K562 (cell line): Measurements from ENCODE around the gene SOAT2. TPM values are rescaled to one million over a fixed set of nuclear protein-coding genes. Genes with fewer than 3 reads are reported as not detected.

Source experiments
- ATAC-seq: fragments of 200-7000 bp; cut with Tn5 transposase; 3 replicates; pipeline ENCODE4 v1.9.1; 2020; ENCODE audit warnings: moderate library complexity
- BruUV-seq: library from RNA; stranded (reverse); fragments of 400-500 nt; replicated peaks from 2 replicates; lab custom pipeline; 2021; lab: Mats Ljungman, UMichigan
- CTCF ChIA-PET: fragments of 300-600 bp; formaldehyde crosslinking; extraction: SDS; loops from one replicate; lab custom pipeline; 2021; ENCODE audit warnings: low intra/inter-chr PET ratio; lab: Yijun Ruan, JAX
- POLR2A ChIA-PET: fragments of 300-600, 350-650 bp; sonication (Branson Sonifier 250); formaldehyde crosslinking; extraction: SDS; loops from one replicate; lab custom pipeline; 2021; ENCODE audit warnings: antibody characterized with exemption, inconsistent platforms; lab: Yijun Ruan, JAX
- DNase-seq, 4 experiments: peaks; one replicate each; pipeline versions ENCODE4 v3.0.0 to v3.0.0-alpha.2; 2011 to 2018; ENCODE audit warnings: low spot score in 3 of 4, mixed read lengths in 3 of 4; ENCODE audit errors: extremely low read depth in 1 of 4
- FAIRE-seq: peaks from 2 replicates; lab custom pipeline; 2011; peaks lifted over from hg19 to GRCh38; lab: Jason Lieb, UNC
- H2AFZ ChIP-seq: 2 replicates; pipeline ENCODE4 v1.6.0; 2011; ENCODE audit warnings: low read depth, low read length, control low read depth, inconsistent platforms
- H3K27ac ChIP-seq: fragments of 200-600 bp; 3 replicates; pipeline ENCODE4 v1.8.0; 2011; ENCODE audit warnings: low read depth, mild to moderate bottlenecking, control low read depth, inconsistent platforms, low read length, moderate library complexity, mixed read lengths; ENCODE audit errors: extremely low read depth
- H3K27me3 ChIP-seq, 2 experiments: fragments of 300-600 bp in 1 of 2; 2 replicates in 1 of 2; 3 replicates in 1 of 2; pipeline versions ENCODE4 v1.6.0 to v1.8.0; 2011; ENCODE audit warnings: inconsistent platforms in 2 of 2, low read length in 2 of 2, mild to moderate bottlenecking in 1 of 2, mixed read lengths in 1 of 2, moderate library complexity in 1 of 2; ENCODE audit not compliant: control insufficient read depth in 2 of 2, insufficient read depth in 2 of 2
- H3K36me3 ChIP-seq: fragments of 300-600 bp; 3 replicates; pipeline ENCODE4 v1.8.0; 2011; ENCODE audit warnings: mild to moderate bottlenecking, low read length, inconsistent platforms; ENCODE audit not compliant: control insufficient read depth, insufficient read depth
- H3K4me1 ChIP-seq, 2 experiments: fragments of 200-600 bp in 1 of 2; replicated peaks in 1 of 2; 2 replicates in 1 of 2; 3 replicates in 1 of 2; pipeline versions ENCODE4 v1.5.1 to v1.8.0; 2011; ENCODE audit warnings: inconsistent platforms in 2 of 2, low read length in 2 of 2, mild to moderate bottlenecking in 1 of 2, mixed read lengths in 1 of 2, moderate library complexity in 1 of 2; ENCODE audit not compliant: control insufficient read depth in 2 of 2, insufficient read depth in 2 of 2
- H3K4me2 ChIP-seq: 2 replicates; pipeline ENCODE4 v1.6.1; 2011; ENCODE audit warnings: low read length, control low read depth, inconsistent platforms, mixed read lengths; ENCODE audit not compliant: insufficient read depth
- H3K4me3 ChIP-seq: fragments of 200-600 bp; sonication (generic), shearing (Covaris generic); 2 replicates; pipeline ENCODE4 v1.5.1; 2016; ENCODE audit warnings: control low read depth, inconsistent platforms
- H3K79me2 ChIP-seq: fragments of 200-600 bp; 3 replicates; pipeline ENCODE4 v1.8.0; 2011; ENCODE audit warnings: low read length, inconsistent platforms; ENCODE audit not compliant: control insufficient read depth, insufficient read depth
- H3K9ac ChIP-seq, 2 experiments: 2 replicates each; pipeline versions ENCODE4 v1.6.0 to v1.6.1; 2011; ENCODE audit warnings: low read depth in 2 of 2, low read length in 2 of 2, control low read depth in 1 of 2, inconsistent platforms in 1 of 2, mild to moderate bottlenecking in 1 of 2, mixed read lengths in 1 of 2; ENCODE audit not compliant: insufficient read depth in 1 of 2
- H3K9me1 ChIP-seq: one replicate; pipeline ENCODE4 v1.6.0; 2011; ENCODE audit warnings: inconsistent platforms, mild to moderate bottlenecking, low read length, moderate library complexity; ENCODE audit not compliant: control insufficient read depth, insufficient read depth
- H3K9me3 ChIP-seq: replicated peaks from 2 replicates; pipeline ENCODE4 v1.5.1; 2011; ENCODE audit warnings: low read depth, low read length, inconsistent platforms; ENCODE audit not compliant: control insufficient read depth, insufficient read depth
- H4K20me1 ChIP-seq: replicated peaks from 2 replicates; pipeline ENCODE4 v1.6.1; 2011; ENCODE audit warnings: low read length, inconsistent platforms, mixed read lengths; ENCODE audit not compliant: control insufficient read depth, insufficient read depth
- C11orf30 ChIP-seq: fragments of 450-650 bp; IDR thresholded peaks from 2 replicates; pipeline ENCODE4 v1.6.1; 2016; ENCODE audit warnings: low read depth, mild to moderate bottlenecking
- HDAC8 ChIP-seq: fragments of 450-650 bp; IDR thresholded peaks from 2 replicates; pipeline ENCODE4 v1.6.1; 2016; ENCODE audit warnings: mild to moderate bottlenecking, missing genetic modification characterization, moderate library complexity, missing compliant biosample characterization
- MBD2 ChIP-seq: sonication (generic); IDR thresholded peaks from 2 replicates; pipeline ENCODE4 v1.6.1; 2016; ENCODE audit warnings: low read depth, borderline replicate concordance
- NELFE ChIP-seq: IDR thresholded peaks from 2 replicates; pipeline ENCODE4 v1.6.1; 2011; ENCODE audit warnings: mild to moderate bottlenecking; ENCODE audit not compliant: insufficient read depth, insufficient read length
- RBBP5 ChIP-seq: fragments of 200-600 bp; sonication (generic); IDR thresholded peaks from 2 replicates; pipeline ENCODE4 v1.6.1; 2012; ENCODE audit warnings: borderline replicate concordance, mild to moderate bottlenecking, low read length, control low read depth, inconsistent platforms; ENCODE audit not compliant: insufficient read depth, poor library complexity, severe bottlenecking
- RBFOX2 ChIP-seq: fragments of 200-400 bp; formaldehyde crosslinking; IDR thresholded peaks from 2 replicates; pipeline ENCODE4 v1.6.1; 2017; ENCODE audit warnings: low read depth, mild to moderate bottlenecking, low read length, moderate library complexity
- SRSF1 ChIP-seq: fragments of 200-400 bp; formaldehyde crosslinking; IDR thresholded peaks from 2 replicates; pipeline ENCODE4 v1.6.1; 2017; ENCODE audit warnings: mild to moderate bottlenecking, low read depth, low read length, moderate library complexity
- TRIM28 ChIP-seq: fragments of 450-650 bp; IDR thresholded peaks from 2 replicates; pipeline ENCODE4 v1.6.1; 2017
- ZBTB7A ChIP-seq: IDR thresholded peaks from 2 replicates; pipeline ENCODE4 v1.6.1; 2011; ENCODE audit warnings: low read depth, mild to moderate bottlenecking, low read length, moderate library complexity, borderline replicate concordance; ENCODE audit not compliant: control insufficient read depth
- WGBS: fragments of 100-300 bp; shearing (Covaris generic); methylation state at CpG from one replicate; pipeline ENCODE4 v1.1.6; 2016; ENCODE audit warnings: low coverage, mixed read lengths; ENCODE audit not compliant: insufficient coverage; ENCODE audit errors: missing lambda C conversion rate; 5-methylcytosine and 5-hydroxymethylcytosine counted together
- in situ Hi-C: fragments of 300-500 bp; cut with MboI; formaldehyde crosslinking; loops from 4 replicates; pipeline ENCODE4 v1.15.0; 2018; ENCODE audit warnings: inconsistent platforms, mixed read lengths
- intact Hi-C: fragments of 100-400 bp; cut with micrococcal nuclease; formaldehyde crosslinking; loops from 2 replicates; pipeline ENCODE4 v1.14.2; 2022
- polyA plus RNA-seq, 8 experiments: library from polyadenylated mRNA; depleted of rRNA in 4 of 8; stranded (reverse) in 5 of 8; unstranded in 3 of 8; fragments of >200 nt; fragmentation: Nextera tagmentation in 2 of 8; fragmentation: Illumina TruSeq in 1 of 8; extraction: Ambion mirVana in 2 of 8; extraction: Trizol in 1 of 8; gene quantifications; 2 replicates each; pipeline versions ENCODE4 v1.2.1 to v1.2.3, GENCODE V29; 2011 to 2014; ENCODE audit warnings: inconsistent platforms in 1 of 8, missing spikeins in 1 of 8
- total RNA-seq, 7 experiments: library from RNA; depleted of rRNA in 6 of 7; stranded (reverse); fragments of >200 nt in 6 of 7; fragmentation: Illumina TruSeq in 2 of 7; extraction: Trizol in 2 of 7; gene quantifications; 2 replicates each; pipeline versions ENCODE4 v1.2.1 to v1.2.3, GENCODE V29; 2011 to 2021; ENCODE audit warnings: low replicate concordance in 1 of 7
- TF ChIP-seq, protein P1 (sequence below): fragments of 250-450 bp; sonication (Bioruptor Pico); IDR thresholded peaks from 2 replicates; pipeline ENCODE4 v1.6.1; 2021; ENCODE audit warnings: mild to moderate bottlenecking
- TF ChIP-seq, protein P2 (sequence below): fragments of 200-600 bp; sonication (generic); IDR thresholded peaks from one replicate; pipeline ENCODE4 v1.6.1; 2012; ENCODE audit warnings: mild to moderate bottlenecking, low read depth, low read length, inconsistent platforms

Gene SOAT2
- total and polyA plus RNA-seq, 9 of the 15 experiments (the other 6 are each of a cell fraction or from before 2014, with no cell fraction given) = 0.04 TPM; not detected in 8

DNA sequence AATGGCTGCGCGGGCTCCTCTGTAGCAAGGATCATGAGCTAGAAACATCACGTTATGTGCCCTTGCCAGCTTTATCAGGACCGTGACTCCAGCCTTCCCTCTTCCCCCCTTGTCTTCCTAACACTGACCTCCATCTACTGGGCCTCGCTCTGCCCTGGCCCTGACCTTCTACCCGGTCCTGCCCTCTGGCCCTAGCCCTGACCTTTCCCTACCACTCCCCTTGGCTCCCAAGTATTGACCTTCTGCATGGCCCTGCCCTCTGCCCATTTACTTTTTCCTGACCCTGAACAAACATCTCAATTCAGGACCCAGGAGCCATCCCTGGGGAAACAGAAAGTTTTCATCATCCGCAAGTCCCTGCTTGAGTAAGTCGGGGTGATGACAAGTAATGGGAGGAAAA, 2.0 kb downstream of the SOAT2 start:
- Histone ChIP-seq H3K27me3 (no peaks in the 10 kb centered on the region; a peak in 1 of 5 replicates), H2AFZ (no peak overlapping the region), H3K9me1 (no peaks in the 10 kb centered on the region), H3K9me3 (no peaks in the 10 kb centered on the region), H3K27ac (no peak overlapping the region; the same call in 2 of the 3 replicates), H3K4me3 (no peak overlapping the region), H3K36me3 (no peaks in the 10 kb centered on the region), H3K79me2 (no peaks in the 10 kb centered on the region), H3K9ac (no peak overlapping the region), H4K20me1 (no peaks in the 10 kb centered on the region), H3K4me1 (peaks cover 18 to 23% of the 10 kb centered on the region in 2 experiments), H3K4me2 (no peak overlapping the region)
- CTCF ChIA-PET = no interaction called here
- peak in 1 of 4 experiments; percentile 2 for DNase-seq
- POLR2A ChIA-PET = interaction anchor here (1.0 kb wide), 1 partner anchor 84 kb away, joined by 3 read pairs; no protein-coding TSS in a partner anchor
- BruUV-seq = no TSS peak
- no peak for FAIRE-seq
- 80% methylated on average over 7 of the region's 8 CpGs for WGBS
- in situ Hi-C loops = no loop called here
- no peak for ATAC-seq
- intact Hi-C loops = no loop called here
- TF ChIP-seq RBFOX2 (no peak), HDAC8 (tag) (no peak), SRSF1 (no peak), RBBP5 (no peak), TRIM28 (no peak), ZBTB7A (no peak), NELFE (no peak), C11orf30 (no peak), MBD2 (no peak)
- TF ChIP-seq, protein P1, sequence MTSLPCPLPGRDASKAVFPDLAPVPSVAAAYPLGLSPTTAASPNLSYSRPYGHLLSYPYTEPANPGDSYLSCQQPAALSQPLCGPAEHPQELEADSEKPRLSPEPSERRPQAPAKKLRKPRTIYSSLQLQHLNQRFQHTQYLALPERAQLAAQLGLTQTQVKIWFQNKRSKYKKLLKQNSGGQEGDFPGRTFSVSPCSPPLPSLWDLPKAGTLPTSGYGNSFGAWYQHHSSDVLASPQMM (CRISPR knock-in tag) = no peak
- TF ChIP-seq, protein P2, sequence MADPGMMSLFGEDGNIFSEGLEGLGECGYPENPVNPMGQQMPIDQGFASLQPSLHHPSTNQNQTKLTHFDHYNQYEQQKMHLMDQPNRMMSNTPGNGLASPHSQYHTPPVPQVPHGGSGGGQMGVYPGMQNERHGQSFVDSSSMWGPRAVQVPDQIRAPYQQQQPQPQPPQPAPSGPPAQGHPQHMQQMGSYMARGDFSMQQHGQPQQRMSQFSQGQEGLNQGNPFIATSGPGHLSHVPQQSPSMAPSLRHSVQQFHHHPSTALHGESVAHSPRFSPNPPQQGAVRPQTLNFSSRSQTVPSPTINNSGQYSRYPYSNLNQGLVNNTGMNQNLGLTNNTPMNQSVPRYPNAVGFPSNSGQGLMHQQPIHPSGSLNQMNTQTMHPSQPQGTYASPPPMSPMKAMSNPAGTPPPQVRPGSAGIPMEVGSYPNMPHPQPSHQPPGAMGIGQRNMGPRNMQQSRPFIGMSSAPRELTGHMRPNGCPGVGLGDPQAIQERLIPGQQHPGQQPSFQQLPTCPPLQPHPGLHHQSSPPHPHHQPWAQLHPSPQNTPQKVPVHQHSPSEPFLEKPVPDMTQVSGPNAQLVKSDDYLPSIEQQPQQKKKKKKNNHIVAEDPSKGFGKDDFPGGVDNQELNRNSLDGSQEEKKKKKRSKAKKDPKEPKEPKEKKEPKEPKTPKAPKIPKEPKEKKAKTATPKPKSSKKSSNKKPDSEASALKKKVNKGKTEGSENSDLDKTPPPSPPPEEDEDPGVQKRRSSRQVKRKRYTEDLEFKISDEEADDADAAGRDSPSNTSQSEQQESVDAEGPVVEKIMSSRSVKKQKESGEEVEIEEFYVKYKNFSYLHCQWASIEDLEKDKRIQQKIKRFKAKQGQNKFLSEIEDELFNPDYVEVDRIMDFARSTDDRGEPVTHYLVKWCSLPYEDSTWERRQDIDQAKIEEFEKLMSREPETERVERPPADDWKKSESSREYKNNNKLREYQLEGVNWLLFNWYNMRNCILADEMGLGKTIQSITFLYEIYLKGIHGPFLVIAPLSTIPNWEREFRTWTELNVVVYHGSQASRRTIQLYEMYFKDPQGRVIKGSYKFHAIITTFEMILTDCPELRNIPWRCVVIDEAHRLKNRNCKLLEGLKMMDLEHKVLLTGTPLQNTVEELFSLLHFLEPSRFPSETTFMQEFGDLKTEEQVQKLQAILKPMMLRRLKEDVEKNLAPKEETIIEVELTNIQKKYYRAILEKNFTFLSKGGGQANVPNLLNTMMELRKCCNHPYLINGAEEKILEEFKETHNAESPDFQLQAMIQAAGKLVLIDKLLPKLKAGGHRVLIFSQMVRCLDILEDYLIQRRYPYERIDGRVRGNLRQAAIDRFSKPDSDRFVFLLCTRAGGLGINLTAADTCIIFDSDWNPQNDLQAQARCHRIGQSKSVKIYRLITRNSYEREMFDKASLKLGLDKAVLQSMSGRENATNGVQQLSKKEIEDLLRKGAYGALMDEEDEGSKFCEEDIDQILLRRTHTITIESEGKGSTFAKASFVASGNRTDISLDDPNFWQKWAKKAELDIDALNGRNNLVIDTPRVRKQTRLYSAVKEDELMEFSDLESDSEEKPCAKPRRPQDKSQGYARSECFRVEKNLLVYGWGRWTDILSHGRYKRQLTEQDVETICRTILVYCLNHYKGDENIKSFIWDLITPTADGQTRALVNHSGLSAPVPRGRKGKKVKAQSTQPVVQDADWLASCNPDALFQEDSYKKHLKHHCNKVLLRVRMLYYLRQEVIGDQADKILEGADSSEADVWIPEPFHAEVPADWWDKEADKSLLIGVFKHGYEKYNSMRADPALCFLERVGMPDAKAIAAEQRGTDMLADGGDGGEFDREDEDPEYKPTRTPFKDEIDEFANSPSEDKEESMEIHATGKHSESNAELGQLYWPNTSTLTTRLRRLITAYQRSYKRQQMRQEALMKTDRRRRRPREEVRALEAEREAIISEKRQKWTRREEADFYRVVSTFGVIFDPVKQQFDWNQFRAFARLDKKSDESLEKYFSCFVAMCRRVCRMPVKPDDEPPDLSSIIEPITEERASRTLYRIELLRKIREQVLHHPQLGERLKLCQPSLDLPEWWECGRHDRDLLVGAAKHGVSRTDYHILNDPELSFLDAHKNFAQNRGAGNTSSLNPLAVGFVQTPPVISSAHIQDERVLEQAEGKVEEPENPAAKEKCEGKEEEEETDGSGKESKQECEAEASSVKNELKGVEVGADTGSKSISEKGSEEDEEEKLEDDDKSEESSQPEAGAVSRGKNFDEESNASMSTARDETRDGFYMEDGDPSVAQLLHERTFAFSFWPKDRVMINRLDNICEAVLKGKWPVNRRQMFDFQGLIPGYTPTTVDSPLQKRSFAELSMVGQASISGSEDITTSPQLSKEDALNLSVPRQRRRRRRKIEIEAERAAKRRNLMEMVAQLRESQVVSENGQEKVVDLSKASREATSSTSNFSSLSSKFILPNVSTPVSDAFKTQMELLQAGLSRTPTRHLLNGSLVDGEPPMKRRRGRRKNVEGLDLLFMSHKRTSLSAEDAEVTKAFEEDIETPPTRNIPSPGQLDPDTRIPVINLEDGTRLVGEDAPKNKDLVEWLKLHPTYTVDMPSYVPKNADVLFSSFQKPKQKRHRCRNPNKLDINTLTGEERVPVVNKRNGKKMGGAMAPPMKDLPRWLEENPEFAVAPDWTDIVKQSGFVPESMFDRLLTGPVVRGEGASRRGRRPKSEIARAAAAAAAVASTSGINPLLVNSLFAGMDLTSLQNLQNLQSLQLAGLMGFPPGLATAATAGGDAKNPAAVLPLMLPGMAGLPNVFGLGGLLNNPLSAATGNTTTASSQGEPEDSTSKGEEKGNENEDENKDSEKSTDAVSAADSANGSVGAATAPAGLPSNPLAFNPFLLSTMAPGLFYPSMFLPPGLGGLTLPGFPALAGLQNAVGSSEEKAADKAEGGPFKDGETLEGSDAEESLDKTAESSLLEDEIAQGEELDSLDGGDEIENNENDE = no peak
